Measurements from ENCODE around the gene LMNA. TPM values are rescaled to one million over a fixed set of nuclear protein-coding genes. Genes with fewer than 3 reads are reported as not detected.

Gene LMNA
- total and polyA plus RNA-seq, 2 of the 4 experiments (the other 2 are of a cell fraction) = 563 to 755 TPM

DNA sequence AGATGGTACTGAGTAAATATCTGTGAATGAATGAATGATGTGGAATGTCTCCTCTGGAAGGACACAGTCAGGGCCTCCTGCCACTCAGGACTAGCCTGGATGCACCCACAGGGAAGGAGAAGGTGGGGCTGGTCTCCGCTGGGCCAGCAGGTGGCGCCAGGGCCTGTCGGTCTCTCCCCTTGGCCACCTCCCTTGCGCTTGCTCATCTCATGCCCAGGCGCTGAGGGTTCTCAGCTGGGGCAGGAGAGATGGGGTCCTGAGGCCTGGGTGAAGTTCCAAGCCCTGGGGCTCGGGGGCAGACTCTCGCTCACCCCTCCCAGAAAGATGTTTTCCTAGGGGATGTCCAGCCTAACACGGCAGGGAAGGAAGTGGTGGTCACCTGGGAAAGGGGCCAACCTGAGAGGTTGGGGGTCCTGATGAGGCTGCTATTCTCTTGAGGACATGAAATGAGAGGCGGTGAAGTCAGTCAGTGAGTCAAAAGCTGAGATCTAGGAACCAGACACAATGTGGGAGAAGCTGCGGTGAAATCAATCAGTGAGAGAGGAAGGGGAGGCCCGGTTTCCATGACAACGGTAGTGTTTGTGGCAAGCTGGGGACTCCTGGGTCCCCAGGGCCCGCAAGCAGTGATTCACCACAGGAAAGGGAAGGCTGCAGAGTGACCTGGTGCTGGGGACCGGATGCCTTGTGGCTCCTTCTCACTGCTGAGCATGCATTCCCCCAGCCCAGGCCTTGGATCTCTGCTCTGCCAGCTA, 17.7 kb upstream of the LMNA start (continued):
- TF ChIP-seq CEBPB (IDR thresholded peaks at IDR 0.05; ENCODE audit: low read depth, low read length) = no peak
- TF ChIP-seq BHLHE40 (IDR thresholded peaks at IDR 0.05; ENCODE audit: low read depth, low read length) = peak; percentile 3; the same call in 1 of the 2 replicates
- peak; percentile 97 for TF ChIP-seq RAD21 (IDR thresholded peaks at IDR 0.05; ENCODE audit: low read length)

DNA sequence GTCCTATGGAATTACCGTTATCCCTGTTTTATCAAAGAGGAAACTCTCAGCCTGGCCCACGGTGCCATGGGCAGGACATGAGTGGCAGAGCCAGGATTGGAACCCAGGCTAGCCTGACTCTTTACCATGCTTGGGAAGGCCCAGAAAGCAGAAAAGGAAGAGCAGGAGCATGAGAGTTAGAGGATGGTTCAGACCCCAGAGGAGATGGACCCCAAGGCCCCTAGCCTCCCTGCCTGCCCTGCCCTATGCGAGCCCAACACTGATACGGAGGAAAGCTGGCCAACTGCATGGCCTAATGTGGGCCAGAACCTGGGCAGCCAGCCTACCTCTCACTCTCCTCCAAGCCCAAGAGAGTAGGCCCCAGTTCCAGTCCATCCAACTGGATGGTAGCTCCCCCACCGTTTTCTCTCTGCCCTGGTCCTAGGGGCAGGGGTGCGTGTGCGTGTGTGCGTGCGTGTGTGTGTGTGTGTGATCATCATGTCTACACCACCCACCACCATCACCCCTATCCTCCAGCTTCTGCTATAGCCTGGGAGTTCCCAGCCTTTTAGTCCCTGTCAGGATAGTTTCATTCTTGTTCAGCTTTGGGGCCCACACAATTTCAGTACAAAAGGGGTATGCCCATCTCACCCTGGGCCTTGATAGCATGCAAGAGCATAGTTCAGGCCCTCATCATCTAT, 16.9 kb upstream of the LMNA start:
- Histone ChIP-seq H3K27ac (ENCODE audit: insufficient read depth, low read length) (no peak overlapping the region), H3K23ac (ENCODE audit: low read depth, low read length) (peak overlapping the region; percentile 44), H3K4ac (ENCODE audit: low read depth, low read length) (peak overlapping the region; percentile 97), H3K9me3 (ENCODE audit: control insufficient read depth, insufficient read depth, low read length) (no peaks in the 10 kb centered on the region), H2BK120ac (ENCODE audit: low read depth, low read length) (peak overlapping the region; percentile 90), H4K20me1 (ENCODE audit: insufficient read depth, low read length) (no peaks in the 10 kb centered on the region), H4K8ac (ENCODE audit: low read depth in 2 of 2, low read length in 2 of 2) (peak overlapping the region; percentile 93; a peak in 3 of 4 replicates), H3K36me3 (ENCODE audit: control insufficient read depth, insufficient read depth, low read length) (peaks cover 6% of the 10 kb centered on the region; the same call in 1 of the 2 replicates), H3K79me1 (ENCODE audit: low read depth in 1 of 2, low read length in 2 of 2) (peaks cover 19 to 62% of the 10 kb centered on the region in 2 experiments), H2BK15ac (ENCODE audit: low read depth, low read length) (peak overlapping the region; percentile 92; the same call in 2 of the 3 replicates), H3K27me3 (ENCODE audit: control insufficient read depth, insufficient read depth, low read length) (no peaks in the 10 kb centered on the region), H2AFZ (replicated peaks; ENCODE audit: low read length, poor library complexity) (no peak overlapping the region), H2BK5ac (ENCODE audit: low read depth, low read length, poor library complexity, severe bottlenecking) (no peak overlapping the region), H3K9ac (ENCODE audit: low read depth, low read length) (no peak overlapping the region), H2AK9ac (replicated peaks; ENCODE audit: low read depth, low read length, poor library complexity) (peak overlapping the region; percentile 98), H4K5ac (ENCODE audit: low read depth, low read length) (peak overlapping the region; percentile 1; the same call in 1 of the 2 replicates), H3K14ac (replicated peaks; ENCODE audit: low read depth, low read length) (0 out of 2 replicates have a peak overlapping the region, but pooled peaks have one; percentile 19), H2BK20ac (ENCODE audit: low read depth, low read length) (peak overlapping the region; percentile 92), H2AK5ac (ENCODE audit: low read depth, low read length) (peak overlapping the region; percentile 97), H4K91ac (ENCODE audit: insufficient read depth, low read depth, low read length) (peak overlapping the region; percentile 98), H3K56ac (ENCODE audit: extremely low read depth, insufficient read depth, low read length) (no peak overlapping the region), H3K4me1 (ENCODE audit: control insufficient read depth, insufficient read depth, low read length) (peaks cover 17% of the 10 kb centered on the region), H3K4me3 (ENCODE audit: insufficient read depth, low read depth, low read length) (no peak overlapping the region), H3K18ac (ENCODE audit: low read depth, low read length) (no peak overlapping the region), H3K4me2 (ENCODE audit: low read depth, low read length) (no peak overlapping the region), H3K9me1 (ENCODE audit: insufficient read depth, low read length) (peaks cover 22% of the 10 kb centered on the region)
- intact Hi-C loops (cut with micrococcal nuclease) (loop anchor here (2.0 to 10.0 kb wide), 2 partner anchors 43 to 217 kb away; no protein-coding TSS in a partner anchor), in situ Hi-C loops (cut with MboI; ENCODE audit: low sequenced_read_pairs) (loop anchor here (5.0 kb wide), 2 partner anchors 35 to 220 kb away; no protein-coding TSS in a partner anchor), dilution Hi-C loops (cut with HindIII; ENCODE audit: low sequenced_read_pairs, unreplicated experiment) (no loop called here)
- DNase-seq (no peak), ATAC-seq (ENCODE audit: low read depth) (no peak)
- 83% methylated on average over 1 of the region's 9 CpGs; no CpG with 5 or more reads in 1 of the 2 experiments for WGBS, 2 experiments (ENCODE audit: extremely low coverage in 2 of 2, insufficient read length in 1 of 2)
- no peak for TF ChIP-seq RCOR1 (IDR thresholded peaks at IDR 0.05; ENCODE audit: insufficient replicate concordance, low read length)
- no peak for TF ChIP-seq RFX5 (IDR thresholded peaks at IDR 0.05; ENCODE audit: low read depth, low read length)
- no peak for TF ChIP-seq SMC3 (IDR thresholded peaks at IDR 0.05; ENCODE audit: low read depth, low read length)
- no peak for TF ChIP-seq NFE2L2 (IDR thresholded peaks at IDR 0.05; ENCODE audit: low read depth, low read length)
- no peak for TF ChIP-seq BHLHE40 (IDR thresholded peaks at IDR 0.05; ENCODE audit: low read depth, low read length)
- TF ChIP-seq MAZ (IDR thresholded peaks at IDR 0.05; ENCODE audit: borderline replicate concordance, low read depth, low read length) = no peak
- TF ChIP-seq POLR2A (IDR thresholded peaks at IDR 0.05; ENCODE audit: low read depth, low read length) = no peak
- no peak for TF ChIP-seq MAFK (IDR thresholded peaks at IDR 0.05; ENCODE audit: low read depth, low read length)
- TF ChIP-seq, protein P1, sequence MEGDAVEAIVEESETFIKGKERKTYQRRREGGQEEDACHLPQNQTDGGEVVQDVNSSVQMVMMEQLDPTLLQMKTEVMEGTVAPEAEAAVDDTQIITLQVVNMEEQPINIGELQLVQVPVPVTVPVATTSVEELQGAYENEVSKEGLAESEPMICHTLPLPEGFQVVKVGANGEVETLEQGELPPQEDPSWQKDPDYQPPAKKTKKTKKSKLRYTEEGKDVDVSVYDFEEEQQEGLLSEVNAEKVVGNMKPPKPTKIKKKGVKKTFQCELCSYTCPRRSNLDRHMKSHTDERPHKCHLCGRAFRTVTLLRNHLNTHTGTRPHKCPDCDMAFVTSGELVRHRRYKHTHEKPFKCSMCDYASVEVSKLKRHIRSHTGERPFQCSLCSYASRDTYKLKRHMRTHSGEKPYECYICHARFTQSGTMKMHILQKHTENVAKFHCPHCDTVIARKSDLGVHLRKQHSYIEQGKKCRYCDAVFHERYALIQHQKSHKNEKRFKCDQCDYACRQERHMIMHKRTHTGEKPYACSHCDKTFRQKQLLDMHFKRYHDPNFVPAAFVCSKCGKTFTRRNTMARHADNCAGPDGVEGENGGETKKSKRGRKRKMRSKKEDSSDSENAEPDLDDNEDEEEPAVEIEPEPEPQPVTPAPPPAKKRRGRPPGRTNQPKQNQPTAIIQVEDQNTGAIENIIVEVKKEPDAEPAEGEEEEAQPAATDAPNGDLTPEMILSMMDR (conservative IDR thresholded peaks at IDR 0.05; ENCODE audit: low read depth, low read length) = no peak
- ChIA-PET POLR2A (ENCODE audit: unreplicated experiment) (interaction anchor here (2.0 kb wide), 1 partner anchor 32 kb away, joined by 8 read pairs; no protein-coding TSS in a partner anchor), CTCF (interaction anchor here (1.1 to 5.6 kb wide), 4 partner anchors 25 to 127 kb away, joined by 5 to 64 read pairs (median 8); partner anchors contain the start of gene PMF1)
- no TSS peak for BruUV-seq (replicated peaks)
